HEK293T (cell line): ENCODE data around the gene SNX3.

Experiments
- ARNT ChIP-seq: fragments of 450-650 bp; IDR thresholded peaks from 2 replicates; pipeline ENCODE4 v1.6.1; 2017; ENCODE audit warnings: mild to moderate bottlenecking
- BHLHE40 ChIP-seq: fragments of 450-650 bp; IDR thresholded peaks from 2 replicates; pipeline ENCODE4 v1.6.1; 2016; ENCODE audit warnings: mild to moderate bottlenecking, moderate library complexity, borderline replicate concordance
- CTBP1 ChIP-seq: fragments of 450-650 bp; IDR thresholded peaks from 2 replicates; pipeline ENCODE4 v1.6.1; 2016; ENCODE audit warnings: borderline replicate concordance
- ELF4 ChIP-seq: fragments of 450-650 bp; IDR thresholded peaks from 2 replicates; pipeline ENCODE4 v1.6.1; 2017; ENCODE audit warnings: antibody characterized with exemption
- FOXA1 ChIP-seq: fragments of 450-650 bp; IDR thresholded peaks from 2 replicates; pipeline ENCODE4 v1.6.1; 2016; ENCODE audit warnings: mild to moderate bottlenecking
- FOXK2 ChIP-seq: fragments of 450-650 bp; IDR thresholded peaks from 2 replicates; pipeline ENCODE4 v1.6.1; 2016; ENCODE audit warnings: mild to moderate bottlenecking
- FOXM1 ChIP-seq: fragments of 450-650 bp; IDR thresholded peaks from 2 replicates; pipeline ENCODE4 v1.6.1; 2017; ENCODE audit warnings: mild to moderate bottlenecking, borderline replicate concordance
- NFRKB ChIP-seq: fragments of 450-650 bp; IDR thresholded peaks from 2 replicates; pipeline ENCODE4 v1.6.1; 2016; ENCODE audit warnings: mild to moderate bottlenecking, moderate library complexity
- SP1 ChIP-seq: fragments of 450-650 bp; IDR thresholded peaks from 2 replicates; pipeline ENCODE4 v1.6.1; 2017
- SUZ12 ChIP-seq: fragments of 450-650 bp; IDR thresholded peaks from 2 replicates; pipeline ENCODE4 v1.6.1; 2016; ENCODE audit warnings: mild to moderate bottlenecking
- TARDBP ChIP-seq: fragments of 450-650 bp; IDR thresholded peaks from 2 replicates; pipeline ENCODE4 v1.6.1; 2016
- ZNF384 ChIP-seq: fragments of 450-650 bp; IDR thresholded peaks from 2 replicates; pipeline ENCODE4 v1.6.1; 2016
- TF ChIP-seq, protein P1 (sequence below): fragments of 450-650 bp; IDR thresholded peaks from 2 replicates; pipeline ENCODE4 v1.6.1; 2016

DNA sequence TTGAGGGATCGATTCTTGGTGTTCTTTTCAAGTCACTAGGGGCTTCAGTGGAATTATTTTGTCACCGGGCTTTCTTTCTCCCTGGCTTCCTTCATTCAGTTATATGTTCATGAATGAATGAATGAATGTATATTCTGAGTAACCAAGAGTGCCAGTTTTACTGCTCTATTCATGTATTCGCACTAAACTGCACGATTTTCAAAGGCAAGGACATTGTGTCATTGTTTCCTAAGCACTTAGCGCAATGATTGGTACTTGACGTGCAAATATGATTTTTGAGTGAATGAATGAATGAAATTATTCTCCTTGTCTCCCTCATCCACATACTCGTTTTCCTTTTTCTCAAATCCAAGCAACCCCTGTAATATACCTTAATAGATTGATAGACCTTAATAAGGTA is 34.8 kb upstream of the SNX3 start:
- TF ChIP-seq SP1 (no peak), NFRKB (no peak), BHLHE40 (no peak), SUZ12 (no peak), FOXM1 (no peak), FOXK2 (no peak), FOXA1 (no peak), ELF4 (no peak), ARNT (no peak), TARDBP (no peak), ZNF384 (no peak), CTBP1 (no peak)
- TF ChIP-seq, protein P1, sequence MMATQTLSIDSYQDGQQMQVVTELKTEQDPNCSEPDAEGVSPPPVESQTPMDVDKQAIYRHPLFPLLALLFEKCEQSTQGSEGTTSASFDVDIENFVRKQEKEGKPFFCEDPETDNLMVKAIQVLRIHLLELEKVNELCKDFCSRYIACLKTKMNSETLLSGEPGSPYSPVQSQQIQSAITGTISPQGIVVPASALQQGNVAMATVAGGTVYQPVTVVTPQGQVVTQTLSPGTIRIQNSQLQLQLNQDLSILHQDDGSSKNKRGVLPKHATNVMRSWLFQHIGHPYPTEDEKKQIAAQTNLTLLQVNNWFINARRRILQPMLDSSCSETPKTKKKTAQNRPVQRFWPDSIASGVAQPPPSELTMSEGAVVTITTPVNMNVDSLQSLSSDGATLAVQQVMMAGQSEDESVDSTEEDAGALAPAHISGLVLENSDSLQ: no peak
